ENCODE data around the gene PTCH2.
"Not testable (repeated sequence)": the region's sequence is repeated elsewhere in the genome, so short reads cannot be mapped to it uniquely, and the experiment has no call there.

Gene PTCH2

DNA sequence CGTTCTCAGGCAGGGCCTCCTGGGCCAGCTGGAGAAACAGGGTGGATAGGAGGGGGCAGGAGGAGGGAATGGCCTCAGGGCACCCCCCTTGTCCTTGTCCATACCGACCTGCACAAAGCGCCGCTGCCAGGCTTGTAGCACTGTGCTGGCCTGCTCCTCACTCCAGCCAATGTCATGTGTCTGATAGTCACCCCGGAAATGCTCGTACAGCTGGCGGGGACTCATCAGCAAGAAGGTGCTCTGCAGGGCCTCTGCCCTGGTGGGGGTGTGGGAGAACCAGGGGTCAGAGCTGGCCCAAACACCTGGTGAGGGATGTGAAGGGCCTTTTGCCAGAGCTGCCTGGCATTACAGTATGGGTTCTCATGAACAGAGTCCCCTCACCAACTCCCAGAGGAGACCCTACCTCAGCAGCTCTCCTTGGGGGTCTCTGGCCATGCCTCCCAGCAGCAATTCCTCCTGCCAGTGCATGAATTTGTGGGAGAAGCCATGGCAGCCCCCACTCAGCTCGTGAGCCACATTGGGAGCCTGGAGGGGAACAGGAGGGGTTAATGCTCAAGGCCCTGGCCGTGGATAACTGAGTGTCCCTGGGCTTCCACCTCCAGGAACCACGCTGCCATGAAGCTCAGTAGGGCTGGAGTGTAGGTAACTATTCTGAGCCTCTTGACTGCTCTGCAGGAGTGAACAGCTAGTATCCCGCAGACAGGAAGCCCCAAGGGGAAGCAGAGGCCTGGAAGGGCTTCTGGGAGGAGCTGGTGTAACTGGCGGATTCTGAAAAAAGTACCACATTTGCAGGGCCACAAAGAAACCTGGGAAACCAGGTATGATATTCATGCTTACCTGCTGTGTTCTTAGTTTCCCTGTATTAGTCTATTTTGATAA lies 13.3 kb downstream of the PTCH2 start:
- DNase-seq (ENCODE audit: extremely low read depth, low read depth): no peak
- TF ChIP-seq, protein P1, sequence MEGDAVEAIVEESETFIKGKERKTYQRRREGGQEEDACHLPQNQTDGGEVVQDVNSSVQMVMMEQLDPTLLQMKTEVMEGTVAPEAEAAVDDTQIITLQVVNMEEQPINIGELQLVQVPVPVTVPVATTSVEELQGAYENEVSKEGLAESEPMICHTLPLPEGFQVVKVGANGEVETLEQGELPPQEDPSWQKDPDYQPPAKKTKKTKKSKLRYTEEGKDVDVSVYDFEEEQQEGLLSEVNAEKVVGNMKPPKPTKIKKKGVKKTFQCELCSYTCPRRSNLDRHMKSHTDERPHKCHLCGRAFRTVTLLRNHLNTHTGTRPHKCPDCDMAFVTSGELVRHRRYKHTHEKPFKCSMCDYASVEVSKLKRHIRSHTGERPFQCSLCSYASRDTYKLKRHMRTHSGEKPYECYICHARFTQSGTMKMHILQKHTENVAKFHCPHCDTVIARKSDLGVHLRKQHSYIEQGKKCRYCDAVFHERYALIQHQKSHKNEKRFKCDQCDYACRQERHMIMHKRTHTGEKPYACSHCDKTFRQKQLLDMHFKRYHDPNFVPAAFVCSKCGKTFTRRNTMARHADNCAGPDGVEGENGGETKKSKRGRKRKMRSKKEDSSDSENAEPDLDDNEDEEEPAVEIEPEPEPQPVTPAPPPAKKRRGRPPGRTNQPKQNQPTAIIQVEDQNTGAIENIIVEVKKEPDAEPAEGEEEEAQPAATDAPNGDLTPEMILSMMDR (IDR thresholded peaks at IDR 0.05; ENCODE audit: low read depth, low read length): no peak

DNA sequence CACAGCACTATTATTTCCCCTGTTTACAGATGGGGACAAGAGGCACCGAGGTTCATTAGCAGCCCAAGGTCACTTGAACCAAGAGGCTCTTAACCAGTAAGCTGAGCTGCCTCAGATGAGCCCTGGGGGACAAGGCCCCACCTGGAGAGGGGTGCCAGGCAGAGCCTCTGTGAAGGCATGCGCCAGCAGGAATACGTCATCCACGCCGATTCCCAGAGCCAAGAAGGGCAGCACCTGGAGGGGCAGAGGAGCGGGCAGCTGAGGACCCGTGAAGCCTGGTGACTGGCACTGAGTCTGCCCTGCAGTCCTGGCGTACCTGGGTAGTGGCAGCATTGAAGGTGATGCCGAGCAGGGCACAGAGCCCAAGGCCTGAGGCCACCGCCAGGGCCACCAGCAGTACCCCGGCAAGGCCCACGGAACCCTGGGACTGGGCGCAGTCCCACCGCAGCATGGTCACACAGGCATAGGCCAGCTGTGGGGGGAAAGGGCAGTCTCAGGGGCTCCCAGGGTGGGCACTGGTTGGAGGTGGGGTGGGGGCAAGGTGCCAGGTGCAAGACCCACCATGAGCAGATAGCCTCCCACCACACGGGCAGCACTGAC lies 14.1 kb downstream of the PTCH2 start:
- TF ChIP-seq, protein P1 (IDR thresholded peaks at IDR 0.05; ENCODE audit: low read depth, low read length): no peak

DNA sequence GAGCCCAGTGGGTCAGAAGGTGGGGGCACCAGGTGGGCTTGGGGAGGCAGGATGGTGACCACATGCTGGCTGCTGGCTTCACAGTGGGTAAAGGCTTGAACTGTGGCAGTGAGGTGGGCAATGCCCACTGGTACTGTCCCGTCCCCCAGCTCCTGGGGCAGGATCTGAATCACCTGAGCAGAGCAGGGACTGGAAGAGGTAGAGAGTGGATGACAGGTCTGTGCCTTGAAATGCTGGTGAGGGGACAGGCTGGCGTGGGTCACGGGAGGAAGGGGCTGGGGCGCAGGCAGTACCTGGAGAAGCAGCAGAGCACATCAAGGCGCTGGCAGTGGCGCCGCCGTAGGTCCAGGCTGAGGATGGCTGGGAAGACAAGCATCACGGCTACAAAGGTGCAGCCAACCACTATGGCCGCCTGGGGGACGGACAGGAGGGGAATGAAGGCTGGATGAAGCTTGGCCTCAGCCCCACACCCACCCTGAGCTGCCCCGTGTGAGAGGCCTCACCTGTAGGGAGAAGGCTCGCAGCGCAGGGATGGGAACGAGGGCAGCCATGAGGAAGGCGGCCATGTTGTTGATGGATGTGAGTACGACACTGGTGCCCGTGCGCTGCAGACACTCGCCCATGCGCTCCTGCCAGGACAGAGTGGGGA lies 14.9 kb downstream of the PTCH2 start:
- no peak for DNase-seq (ENCODE audit: extremely low read depth, low read depth)
- TF ChIP-seq, protein P1 (IDR thresholded peaks at IDR 0.05; ENCODE audit: low read depth, low read length): no peak

More for the DNA sequence above, 14.1 kb downstream of the PTCH2 start:
- no peak for DNase-seq (ENCODE audit: extremely low read depth, low read depth)

DNA sequence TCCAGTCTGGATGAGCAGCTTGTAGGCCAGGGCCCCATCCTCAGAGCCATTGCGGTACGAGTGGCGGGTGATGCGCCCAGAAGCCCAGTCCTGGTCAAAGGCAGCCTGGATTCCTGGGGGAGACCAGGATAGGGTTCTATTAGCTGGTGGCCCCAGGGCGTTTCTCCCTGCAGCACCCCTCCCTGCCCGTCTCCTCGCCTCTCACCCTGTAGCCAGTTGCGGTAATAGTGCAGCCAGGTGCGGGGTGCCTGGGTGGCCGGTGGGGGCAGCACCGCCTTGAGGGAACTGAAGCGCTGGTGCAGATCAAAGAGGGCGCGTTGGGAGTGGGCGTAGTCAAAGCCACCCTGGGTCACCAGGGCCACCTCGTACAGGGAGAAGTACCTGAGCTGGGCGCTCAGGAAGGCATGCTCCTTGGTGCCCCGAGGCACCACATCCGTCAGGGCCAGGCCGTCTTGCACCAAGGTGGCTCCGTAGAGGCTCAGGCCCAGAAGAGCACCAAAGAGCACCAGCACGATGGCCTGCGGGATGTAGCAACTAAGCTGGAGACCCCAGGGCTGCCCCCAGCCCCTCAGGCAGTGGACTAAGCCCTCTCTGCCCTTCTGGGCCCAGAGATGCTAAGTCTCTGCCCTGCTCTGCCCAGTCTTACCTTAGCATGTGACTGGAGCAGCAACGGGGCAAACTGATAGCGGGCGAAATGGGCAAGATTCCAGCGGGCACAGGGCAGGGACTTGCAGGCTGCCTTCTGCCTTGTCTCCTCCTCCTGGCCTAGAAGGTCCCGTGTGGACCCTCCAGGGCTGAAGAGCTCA lies 15.7 kb downstream of the PTCH2 start:
- TF ChIP-seq, protein P1 (IDR thresholded peaks at IDR 0.05; ENCODE audit: low read depth, low read length): no peak
- no peak for DNase-seq (ENCODE audit: extremely low read depth, low read depth)

DNA sequence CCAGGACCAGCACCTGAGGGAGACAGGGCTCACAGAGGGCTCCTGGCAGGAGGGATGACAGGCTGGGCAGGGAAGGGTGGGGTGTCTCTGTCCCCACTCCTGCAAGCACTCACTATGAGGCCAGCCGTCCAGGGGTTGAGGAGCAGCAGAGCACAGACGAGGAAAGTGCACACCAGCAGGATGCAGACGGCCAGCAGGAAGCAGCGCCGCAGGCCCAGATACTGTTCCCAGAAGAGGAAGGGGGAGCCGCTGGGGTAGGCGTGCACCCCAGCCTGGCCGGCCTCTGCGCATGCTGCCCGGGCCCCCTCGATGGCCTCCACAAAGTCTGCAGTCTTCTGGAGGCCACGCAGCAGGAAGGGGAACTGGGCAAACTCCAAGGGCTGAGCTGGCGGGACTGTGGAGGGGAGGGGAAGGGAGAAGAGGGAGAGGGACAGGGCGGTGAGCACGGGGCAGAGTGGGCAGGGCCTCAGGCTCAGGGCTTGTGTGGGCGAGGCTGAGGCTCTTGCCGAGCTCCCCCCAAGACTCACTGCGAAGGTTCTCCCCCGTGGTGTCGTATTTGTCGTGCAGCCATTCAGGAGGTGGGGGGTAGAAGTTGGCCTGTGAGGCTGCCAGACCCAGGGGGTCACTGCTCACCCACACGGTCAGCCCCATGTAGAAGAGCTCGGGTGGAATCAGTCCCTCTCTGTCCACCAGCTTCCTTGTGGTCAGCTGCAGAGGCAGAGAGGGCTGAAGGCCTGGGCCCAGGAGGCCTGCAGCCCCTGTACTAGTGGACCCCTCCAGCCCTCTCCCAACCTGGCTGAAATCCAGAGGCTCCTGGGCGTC lies 16.5 kb downstream of the PTCH2 start:
- TF ChIP-seq, protein P1 (IDR thresholded peaks at IDR 0.05; ENCODE audit: low read depth, low read length): no peak
- DNase-seq (ENCODE audit: extremely low read depth, low read depth): no peak

DNA sequence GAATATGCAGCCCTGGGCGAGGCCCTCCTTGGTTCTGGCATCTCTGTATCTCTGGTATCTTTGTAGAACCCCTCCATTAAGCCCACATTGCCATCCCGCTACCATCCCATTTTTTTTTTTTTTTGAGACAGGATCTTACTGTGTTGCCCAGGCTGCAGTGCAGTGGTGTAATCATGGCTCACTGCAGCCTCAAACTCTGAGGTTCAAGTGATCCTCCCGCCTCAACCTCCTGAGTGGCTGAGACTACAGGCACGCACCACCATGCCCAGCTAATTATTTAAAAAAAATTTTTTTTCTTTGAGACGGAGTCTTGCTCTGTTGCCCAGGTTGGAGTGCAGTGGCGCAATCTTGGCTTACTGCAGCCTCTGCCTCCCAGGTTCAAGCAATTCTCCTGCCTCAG lies 18.7 kb downstream of the PTCH2 start:
- DNase-seq (ENCODE audit: extremely low read depth, low read depth): not testable (repeated sequence)

Measured in AG09319 (cell line).